NK-92 (cell line): ENCODE measurements around the gene RNF17.

Experiments used
- DNase-seq: peaks from one replicate; lab custom pipeline; 2025; ENCODE audit not compliant: unreplicated experiment; lab: John Stamatoyannopoulos, UW

RNF17 gene

GRCh38 chr13:24858953-24859352, 95.0 kb downstream of the RNF17 start:
- DNase-seq: no peak

GRCh38 chr13:24860770-24861169, 96.8 kb downstream of the RNF17 start:
- DNase-seq: no peak

- no peak for DNase-seq
Measured at GRCh38 chr13:24861617-24862362, 97.8 kb downstream of the RNF17 start.

- DNase-seq: no peak
Measured at GRCh38 chr13:24863748-24864540, 100.0 kb downstream of the RNF17 start.

- no peak for DNase-seq
Measured at GRCh38 chr13:24864579-24864978, 100.6 kb downstream of the RNF17 start.

GRCh38 chr13:24865163-24865953, 101.4 kb downstream of the RNF17 start:
- DNase-seq: no peak

- DNase-seq: no peak
Measured at GRCh38 chr13:24866488-24866887, 102.5 kb downstream of the RNF17 start.

GRCh38 chr13:24868874-24869273, 104.9 kb downstream of the RNF17 start:
- no peak for DNase-seq

GRCh38 chr13:24870380-24870760, 106.4 kb downstream of the RNF17 start:
- no peak for DNase-seq

- DNase-seq: no peak
Measured at GRCh38 chr13:24875566-24875965, 111.6 kb downstream of the RNF17 start.

GRCh38 chr13:24877531-24877930, 113.6 kb downstream of the RNF17 start:
- no peak for DNase-seq

GRCh38 chr13:24878340-24878739, 114.4 kb downstream of the RNF17 start:
- DNase-seq: no peak

- DNase-seq: no peak
Measured at GRCh38 chr13:24882665-24883064, 118.7 kb downstream of the RNF17 start.

- DNase-seq: no peak
Measured at GRCh38 chr13:24887759-24888158, 123.8 kb downstream of the RNF17 start.

GRCh38 chr13:24888291-24888931, 124.4 kb downstream of the RNF17 start:
- DNase-seq: no peak

GRCh38 chr13:24890256-24890655, 126.3 kb downstream of the RNF17 start:
- DNase-seq: no peak

- DNase-seq: no peak
Measured at GRCh38 chr13:24891476-24892108, 127.6 kb downstream of the RNF17 start.

GRCh38 chr13:24892829-24893228, 128.9 kb downstream of the RNF17 start:
- no peak for DNase-seq

GRCh38 chr13:24893863-24894262, 129.9 kb downstream of the RNF17 start:
- DNase-seq: no peak

- DNase-seq: no peak
Measured at GRCh38 chr13:24894277-24894971, 130.5 kb downstream of the RNF17 start.
